Transverse colon (tissue), 4 donors: ENCODE measurements around the gene TST. TPM values are rescaled to one million over a fixed set of nuclear protein-coding genes. Genes with fewer than 3 reads are reported as not detected.
A peak's percentile ranks its signal among the peaks of the same experiment; 100 is the strongest.

Experiments used
- DNase-seq: peaks from one replicate; pipeline ENCODE4 v3.0.0-alpha.2; 2019
- H3K27ac ChIP-seq, 4 donors: fragments of 200-600 bp; sonication (generic); 2 replicates each; pipeline ENCODE4 v1.5.1; 2016 to 2018; ENCODE audit warnings: inconsistent platforms in 4 of 4
- H3K27me3 ChIP-seq: fragments of 200-600 bp; sonication (generic); 2 replicates; pipeline ENCODE4 v1.5.1; 2017; ENCODE audit warnings: inconsistent platforms
- H3K36me3 ChIP-seq, 4 donors: fragments of 200-600 bp; sonication (generic); 2 replicates each; pipeline ENCODE4 v1.5.1; 2017 to 2019; ENCODE audit warnings: inconsistent platforms in 4 of 4
- H3K4me1 ChIP-seq, 4 donors: fragments of 200-600 bp; sonication (generic); 2 replicates each; pipeline ENCODE4 v1.5.1; 2017 to 2020; ENCODE audit warnings: inconsistent platforms in 4 of 4
- H3K4me3 ChIP-seq, 4 donors: fragments of 200-600 bp; sonication (generic); 1 replicate in 1 of 4; 2 replicates in 3 of 4; pipeline versions ENCODE4 v1.5.1 to v1.6.1; 2017 to 2019; ENCODE audit warnings: inconsistent platforms in 4 of 4
- H3K9me3 ChIP-seq, 2 donors: fragments of 200-600 bp; sonication (generic); 2 replicates each; pipeline ENCODE4 v1.5.1; 2017 to 2019; ENCODE audit warnings: inconsistent platforms in 2 of 2
- EP300 ChIP-seq: sonication (generic); formaldehyde crosslinking; IDR thresholded peaks from one replicate; pipeline ENCODE4 v1.6.1; 2017; ENCODE audit warnings: antibody characterized with exemption, low read depth
- POLR2A ChIP-seq: fragments of 450-650 bp; IDR thresholded peaks from one replicate; pipeline ENCODE4 v1.6.1; 2016; ENCODE audit warnings: antibody characterized with exemption, mild to moderate bottlenecking, moderate library complexity
- POLR2AphosphoS5 ChIP-seq, 3 donors: sonication (generic); formaldehyde crosslinking; IDR thresholded peaks; one replicate each; pipeline ENCODE4 v1.6.1; 2016; ENCODE audit warnings: antibody characterized with exemption in 3 of 3
- WGBS, 2 donors: methylation state at CpG; one replicate each; pipeline ENCODE4 v1.1.5; 2018; ENCODE audit warnings: low coverage in 1 of 2; 5-methylcytosine and 5-hydroxymethylcytosine counted together
- in situ Hi-C, 4 donors: fragments of 200-750 bp; cut with MboI; loops; one replicate each; pipeline versions ENCODE4 v1.15.0 to v1.15.1; 2017; ENCODE audit warnings: low sequenced_read_pairs in 3 of 4, low pct_ligation_motif_present in 1 of 4, low pct_unique_long_range_greater_than_20kb in 1 of 4
- intact Hi-C: fragments of 100-400 bp; cut with DNase I; formaldehyde crosslinking; loops from one replicate; pipeline ENCODE4 v1.15.1; 2023; ENCODE audit warnings: low total_unique reads
- total RNA-seq, 4 donors: library from RNA; depleted of rRNA; stranded (reverse); fragments of >200 nt; gene quantifications; one replicate each; pipeline ENCODE4 v1.1.0, GENCODE V29; 2016
- TF ChIP-seq, protein P1 (sequence below), 5 experiments: fragments of 200-600 bp in 3 of 5; fragments of 450-650 bp in 2 of 5; sonication (generic) in 3 of 5; IDR thresholded peaks; 1 replicate in 2 of 5; 2 replicates in 3 of 5; pipeline ENCODE4 v1.5.1; 2016 to 2017; ENCODE audit warnings: antibody characterized with exemption in 5 of 5, inconsistent platforms in 3 of 5, mild to moderate bottlenecking in 2 of 5, moderate library complexity in 1 of 5

TST gene
- total RNA-seq, 4 donors from 2014 or later, result 246 to 719 (median 557) TPM

DNA sequence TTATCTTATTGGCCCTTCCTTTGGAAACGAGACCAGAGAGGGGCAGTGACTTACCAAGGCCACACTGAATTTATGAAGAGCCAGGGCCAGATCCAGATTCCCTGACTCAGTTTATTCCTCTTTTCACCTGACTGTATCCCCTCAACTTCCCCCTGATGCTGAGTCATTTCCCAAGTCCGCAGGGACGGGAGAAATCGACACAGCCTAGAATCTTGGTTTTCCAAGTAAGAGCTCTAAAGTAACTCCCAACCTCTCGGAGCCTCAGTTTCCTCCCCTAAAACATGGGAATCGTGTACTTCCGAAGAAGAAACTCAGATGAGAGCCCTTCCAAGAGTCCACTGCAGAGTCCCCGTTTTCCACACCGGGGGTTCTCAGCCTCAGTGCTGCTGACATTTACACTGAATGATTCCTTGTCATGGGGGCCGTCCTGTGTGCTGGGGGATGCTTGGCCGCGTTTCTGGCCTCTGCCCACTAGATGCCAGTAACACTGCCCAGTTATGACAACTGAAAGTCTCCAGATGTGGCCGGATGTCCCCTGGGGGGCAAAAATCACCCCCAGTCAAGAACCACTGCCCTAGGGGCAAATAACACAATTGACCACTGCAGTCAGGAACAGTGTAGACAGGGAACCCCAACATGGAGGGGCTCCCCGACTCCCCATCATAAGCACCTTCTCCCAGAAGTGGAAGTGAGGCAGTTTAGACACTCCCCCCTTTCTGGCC, 11.5 kb upstream of the TST start:
- H3K27me3 ChIP-seq, result no peaks in the 10 kb centered on the region
- intact Hi-C loops (no loop called here), in situ Hi-C loops (no loop called here)
- peak overlapping the region; percentile 82 to 88 (median 86) for H3K27ac ChIP-seq
- 83 to 100% methylated on average over 1 to 14 of the region's 14 CpGs for WGBS, 2 donors
- peaks cover 0 to 16% (median 4%) of the 10 kb centered on the region in 4 donors for H3K36me3 ChIP-seq
- TF ChIP-seq, protein P1, sequence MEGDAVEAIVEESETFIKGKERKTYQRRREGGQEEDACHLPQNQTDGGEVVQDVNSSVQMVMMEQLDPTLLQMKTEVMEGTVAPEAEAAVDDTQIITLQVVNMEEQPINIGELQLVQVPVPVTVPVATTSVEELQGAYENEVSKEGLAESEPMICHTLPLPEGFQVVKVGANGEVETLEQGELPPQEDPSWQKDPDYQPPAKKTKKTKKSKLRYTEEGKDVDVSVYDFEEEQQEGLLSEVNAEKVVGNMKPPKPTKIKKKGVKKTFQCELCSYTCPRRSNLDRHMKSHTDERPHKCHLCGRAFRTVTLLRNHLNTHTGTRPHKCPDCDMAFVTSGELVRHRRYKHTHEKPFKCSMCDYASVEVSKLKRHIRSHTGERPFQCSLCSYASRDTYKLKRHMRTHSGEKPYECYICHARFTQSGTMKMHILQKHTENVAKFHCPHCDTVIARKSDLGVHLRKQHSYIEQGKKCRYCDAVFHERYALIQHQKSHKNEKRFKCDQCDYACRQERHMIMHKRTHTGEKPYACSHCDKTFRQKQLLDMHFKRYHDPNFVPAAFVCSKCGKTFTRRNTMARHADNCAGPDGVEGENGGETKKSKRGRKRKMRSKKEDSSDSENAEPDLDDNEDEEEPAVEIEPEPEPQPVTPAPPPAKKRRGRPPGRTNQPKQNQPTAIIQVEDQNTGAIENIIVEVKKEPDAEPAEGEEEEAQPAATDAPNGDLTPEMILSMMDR (IDR thresholded peaks at IDR 0.05), result no peak
- TF ChIP-seq POLR2A (no peak), EP300 (no peak), POLR2AphosphoS5 (IDR thresholded peaks at IDR 0.05) (no peak)
- peaks cover 9 to 46% (median 25%) of the 10 kb centered on the region in 4 donors for H3K4me1 ChIP-seq
- no peak overlapping the region for H3K4me3 ChIP-seq
- DNase-seq, result no peak
- no peaks in the 10 kb centered on the region for H3K9me3 ChIP-seq

GRCh38 chr22:37028692-37029674, 9.7 kb upstream of the TST start:
- peaks cover 0 to 21% (median 4%) of the 10 kb centered on the region in 4 donors for H3K36me3 ChIP-seq
- in situ Hi-C loops (no loop called here), intact Hi-C loops (no loop called here)
- no peak for TF ChIP-seq POLR2AphosphoS5 (IDR thresholded peaks at IDR 0.05)
- no peak for TF ChIP-seq POLR2A
- H3K27me3 ChIP-seq, result no peaks in the 10 kb centered on the region
- no peaks in the 10 kb centered on the region for H3K9me3 ChIP-seq
- DNase-seq, result no peak
- H3K27ac ChIP-seq, result no peak overlapping the region
- H3K4me3 ChIP-seq, result no peak overlapping the region
- peaks cover 14 to 55% (median 31%) of the 10 kb centered on the region in 4 donors for H3K4me1 ChIP-seq
- 65 to 87% methylated on average over 5 to 22 of the region's 22 CpGs for WGBS, 2 donors

DNA sequence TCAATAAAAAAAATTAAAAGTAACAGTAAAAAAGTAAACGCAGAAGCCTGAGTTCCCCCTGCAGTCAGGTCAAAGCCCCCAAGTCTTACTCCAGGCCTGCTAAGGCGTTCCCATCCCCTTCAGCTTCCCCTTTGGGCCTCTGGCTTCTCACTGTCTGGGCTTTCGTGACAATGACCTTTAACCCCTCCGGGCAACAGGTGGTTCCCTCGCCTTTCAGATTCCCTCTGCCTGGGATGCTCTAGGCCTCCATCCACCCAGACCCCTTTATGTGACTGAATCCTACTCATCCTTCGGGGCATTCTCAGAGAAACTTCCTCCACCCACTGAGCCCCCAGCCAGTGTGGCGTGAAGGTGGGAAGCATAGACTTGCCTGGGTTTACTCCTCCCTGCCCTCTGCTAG, 8.3 kb upstream of the TST start:
- Histone ChIP-seq H3K27me3 (no peaks in the 10 kb centered on the region), H3K4me3 (no peak overlapping the region), H3K27ac (no peak overlapping the region), H3K4me1 (peaks cover 18 to 52% (median 32%) of the 10 kb centered on the region in 4 donors), H3K9me3 (no peaks in the 10 kb centered on the region), H3K36me3 (peaks cover 0 to 21% (median 4%) of the 10 kb centered on the region in 4 donors)
- in situ Hi-C loops, result no loop called here
- DNase-seq, result no peak
- TF ChIP-seq, protein P1 (IDR thresholded peaks at IDR 0.05), result no peak
- TF ChIP-seq POLR2A (no peak), EP300 (no peak), POLR2AphosphoS5 (IDR thresholded peaks at IDR 0.05) (no peak)
- WGBS, 2 donors, result 79 to 87% methylated on average over 4 to 7 of the region's 7 CpGs
- intact Hi-C loops, result no loop called here

DNA sequence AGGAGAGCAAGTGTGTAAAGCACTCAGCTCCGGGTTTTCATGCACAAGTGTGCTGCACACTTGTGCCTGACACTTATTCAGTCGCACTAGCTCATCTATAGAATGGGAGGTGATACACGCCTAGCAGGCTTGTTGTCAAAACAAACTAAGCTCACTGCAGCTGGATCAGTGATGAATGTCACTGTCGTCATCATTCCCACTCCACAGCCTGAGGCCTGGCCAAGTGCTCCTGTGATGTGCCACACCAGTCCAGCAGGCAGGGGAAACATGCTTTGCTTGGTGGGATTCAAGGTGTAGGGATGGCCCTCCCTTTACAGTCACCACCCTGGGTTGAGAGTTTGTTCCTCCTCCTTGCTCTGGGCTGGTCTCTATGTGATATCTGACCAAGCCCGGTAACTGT, 7.1 kb upstream of the TST start:
- H3K27ac ChIP-seq, result peak overlapping the region in 3 of 4 donors; percentile 99
- no peaks in the 10 kb centered on the region for H3K9me3 ChIP-seq
- DNase-seq, result no peak
- H3K36me3 ChIP-seq, result peaks cover 0 to 21% (median 4%) of the 10 kb centered on the region in 4 donors
- H3K27me3 ChIP-seq, result no peaks in the 10 kb centered on the region
- 82% methylated on average over 5 of the region's 5 CpGs; no CpG with 5 or more reads in 1 of the 2 donors for WGBS, 2 donors
- no peak overlapping the region for H3K4me3 ChIP-seq
- TF ChIP-seq POLR2A, result no peak
- no peak for TF ChIP-seq EP300
- TF ChIP-seq, protein P1 (IDR thresholded peaks at IDR 0.05), result no peak
- H3K4me1 ChIP-seq, result peaks cover 29 to 52% (median 34%) of the 10 kb centered on the region in 4 donors
- intact Hi-C loops (no loop called here), in situ Hi-C loops (no loop called here)
